GM12878 (cell line): ENCODE results near the gene MRPL23. TPM values are rescaled to one million over a fixed set of nuclear protein-coding genes. Genes with fewer than 3 reads are reported as not detected.

Source experiments
- ATAC-seq: fragments of 200-7000 bp; cut with Tn5 transposase; 3 replicates; pipeline ENCODE4 v1.9.1; 2020; ENCODE audit warnings: mild to moderate bottlenecking, moderate library complexity
- BruUV-seq: library from RNA; stranded (reverse); fragments of 400-500 nt; replicated peaks from 2 replicates; lab custom pipeline; 2021; lab: Mats Ljungman, UMichigan
- CTCF ChIA-PET: fragments of 300-600 bp; sonication (Branson Sonifier 250); formaldehyde crosslinking; extraction: SDS; loops from one replicate; lab custom pipeline; 2021; ENCODE audit warnings: inconsistent platforms; lab: Yijun Ruan, JAX
- POLR2A ChIA-PET: fragments of 350-600 bp; formaldehyde crosslinking; extraction: SDS; loops from one replicate; lab custom pipeline; 2021; ENCODE audit warnings: inconsistent platforms; lab: Charles Lee
- RAD21 ChIA-PET: fragments of 300-600 bp; sonication (Branson Sonifier 250); formaldehyde crosslinking; loops from one replicate; lab custom pipeline; 2023; ENCODE audit warnings: antibody characterized with exemption; ENCODE audit not compliant: unreplicated experiment; lab: Charles Lee
- SMC1A ChIA-PET: fragments of 300-600 bp; sonication (Branson Sonifier 250); formaldehyde crosslinking; loops from one replicate; lab custom pipeline; 2023; ENCODE audit not compliant: unreplicated experiment, uncharacterized antibody; lab: Charles Lee
- DNase-seq: peaks from one replicate; pipeline ENCODE4 v3.0.0-alpha.2; 2011; ENCODE audit warnings: low read depth, low spot score
- FAIRE-seq: peaks from 3 replicates; lab custom pipeline; 2011; peaks lifted over from hg19 to GRCh38; lab: Jason Lieb, UNC
- H2AFZ ChIP-seq: 2 replicates; pipeline ENCODE4 v1.6.0; 2011; ENCODE audit warnings: low read depth, low read length, control low read depth; ENCODE audit not compliant: control insufficient read depth
- H3K27ac ChIP-seq: 2 replicates; pipeline ENCODE4 v1.5.1; 2011; ENCODE audit warnings: control low read depth; ENCODE audit not compliant: control insufficient read depth, insufficient read depth
- H3K27me3 ChIP-seq, 2 experiments: replicated peaks in 1 of 2; 2 replicates each; pipeline versions ENCODE4 v1.6.0 to v1.6.1; 2011; ENCODE audit warnings: low read length in 1 of 2; ENCODE audit not compliant: control insufficient read depth in 2 of 2, insufficient read depth in 2 of 2
- H3K36me3 ChIP-seq, 2 experiments: 2 replicates each; pipeline ENCODE4 v1.5.1; 2011; ENCODE audit warnings: low read length in 1 of 2; ENCODE audit not compliant: control insufficient read depth in 2 of 2, insufficient read depth in 2 of 2
- H3K4me1 ChIP-seq: 2 replicates; pipeline ENCODE4 v1.6.1; 2011; ENCODE audit warnings: mild to moderate bottlenecking, low read length, moderate library complexity, mixed read lengths; ENCODE audit not compliant: control insufficient read depth, insufficient read depth
- H3K4me2 ChIP-seq: 2 replicates; pipeline ENCODE4 v1.6.0; 2011; ENCODE audit warnings: control low read depth; ENCODE audit not compliant: control insufficient read depth, insufficient read depth
- H3K4me3 ChIP-seq: fragments of 200-600 bp; sonication (generic); 2 replicates; pipeline ENCODE4 v1.5.1; 2016
- H3K79me2 ChIP-seq: 2 replicates; pipeline ENCODE4 v1.6.0; 2011; ENCODE audit warnings: low read length; ENCODE audit not compliant: control insufficient read depth, insufficient read depth
- H3K9ac ChIP-seq: 2 replicates; pipeline ENCODE4 v1.8.0; 2011; ENCODE audit warnings: low read length, control low read depth, mixed read lengths; ENCODE audit not compliant: control insufficient read depth, insufficient read depth
- H3K9me3 ChIP-seq: replicated peaks from 3 replicates; pipeline ENCODE4 v1.5.1; 2011; ENCODE audit warnings: mild to moderate bottlenecking, low read length; ENCODE audit not compliant: control insufficient read depth, insufficient read depth
- H4K20me1 ChIP-seq: 2 replicates; pipeline ENCODE4 v1.6.0; 2011; ENCODE audit not compliant: control insufficient read depth, insufficient read depth
- SUPT20H ChIP-seq: IDR thresholded peaks from 2 replicates; pipeline ENCODE4 v1.6.1; 2011; ENCODE audit warnings: low read depth, mild to moderate bottlenecking, low read length, moderate library complexity, borderline replicate concordance; ENCODE audit not compliant: control insufficient read depth
- TBL1XR1 ChIP-seq: IDR thresholded peaks from 2 replicates; pipeline ENCODE4 v1.6.1; 2012; ENCODE audit warnings: low read depth, low read length, improper control_type of control experiment
- WGBS: methylation state at CpG from one replicate; pipeline ENCODE4 v1.1.6; 2016; ENCODE audit warnings: low lambda C conversion rate; ENCODE audit not compliant: insufficient replicate concordance, insufficient coverage; ENCODE audit errors: missing lambda C conversion rate; 5-methylcytosine and 5-hydroxymethylcytosine counted together
- in situ Hi-C: fragments of 300-500 bp; cut with MboI; formaldehyde crosslinking; loops from 9 replicates; pipeline ENCODE4 v1.14.3; 2018; ENCODE audit warnings: mixed read lengths
- intact Hi-C: fragments of 100-400 bp; cut with micrococcal nuclease; formaldehyde crosslinking; loops from one replicate; pipeline ENCODE4 v1.14.2; 2022; ENCODE audit not compliant: unreplicated experiment
- polyA plus RNA-seq, 11 experiments: library from polyadenylated mRNA; depleted of rRNA in 4 of 11; unstranded in 6 of 11; stranded (reverse) in 5 of 11; fragments of >200 nt; fragmentation: Nextera tagmentation in 4 of 11; fragmentation: Illumina TruSeq in 1 of 11; extraction: Ambion mirVana in 4 of 11; extraction: Trizol in 1 of 11; gene quantifications; 1 replicate in 1 of 11; 2 replicates in 10 of 11; pipeline versions ENCODE4 v1.2.1 to v1.2.3, GENCODE V29; 2011 to 2016; ENCODE audit warnings: inconsistent platforms in 2 of 11, missing spikeins in 2 of 11, low read depth in 1 of 11
- total RNA-seq, 4 experiments: library from RNA; depleted of rRNA in 3 of 4; stranded (reverse); fragments of >200 nt in 3 of 4; fragmentation: Illumina TruSeq in 1 of 4; extraction: Trizol in 1 of 4; gene quantifications; 2 replicates each; pipeline versions ENCODE4 v1.2.1 to v1.2.3, GENCODE V29; 2013 to 2021
- TF ChIP-seq, protein P1 (sequence below): fragments of 450-650 bp; IDR thresholded peaks from 2 replicates; pipeline ENCODE4 v1.6.1; 2014; ENCODE audit warnings: mild to moderate bottlenecking

MRPL23 gene
- total and polyA plus RNA-seq, 10 of the 15 experiments (the other 5 are each of a cell fraction or from before 2014, with no cell fraction given) = 1.6 to 207 (median 126) TPM

DNA sequence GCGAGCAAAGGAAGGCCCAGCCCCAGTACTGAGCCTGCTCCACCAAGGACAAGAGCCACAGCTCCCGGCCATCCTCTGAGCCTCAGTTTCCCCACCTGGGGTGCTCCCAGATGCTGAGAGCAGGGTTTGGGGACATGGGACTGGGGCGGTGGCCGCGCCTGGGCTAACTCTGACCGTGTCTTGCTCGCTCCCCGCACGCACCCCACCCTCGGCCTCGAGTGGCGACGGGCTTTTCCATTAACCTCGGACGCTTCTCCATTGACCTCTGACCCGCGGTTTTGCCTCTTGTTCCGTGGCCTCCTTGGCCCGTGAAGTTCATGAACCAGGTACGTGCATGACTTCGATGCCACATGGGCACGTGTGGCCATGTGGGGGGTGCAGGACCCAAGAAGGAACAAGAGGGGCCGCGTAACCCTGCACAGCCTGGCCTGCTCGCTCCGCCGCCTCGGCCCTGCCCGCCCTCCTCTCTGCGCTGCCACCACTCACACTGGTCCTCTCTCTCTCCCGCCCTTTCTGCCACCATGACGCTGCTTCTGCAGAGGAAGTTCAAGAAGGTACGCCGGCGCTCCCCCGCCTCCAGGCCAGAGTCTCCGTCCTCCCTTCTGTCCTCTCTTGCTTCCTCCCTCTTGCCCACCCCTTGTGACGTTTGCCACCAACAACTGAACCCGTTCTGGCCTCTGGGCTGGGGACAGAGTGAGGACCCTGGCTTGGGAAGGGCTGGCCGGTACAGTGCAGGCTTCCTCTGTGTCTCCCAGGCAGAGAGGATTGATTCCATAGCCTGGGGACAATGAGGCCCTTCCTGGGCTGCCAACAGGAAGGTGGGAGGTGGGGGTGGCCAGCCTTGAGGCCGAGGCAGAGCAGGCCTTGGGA, 20.7 kb upstream of the MRPL23 start (continued):
- TF ChIP-seq, protein P1, sequence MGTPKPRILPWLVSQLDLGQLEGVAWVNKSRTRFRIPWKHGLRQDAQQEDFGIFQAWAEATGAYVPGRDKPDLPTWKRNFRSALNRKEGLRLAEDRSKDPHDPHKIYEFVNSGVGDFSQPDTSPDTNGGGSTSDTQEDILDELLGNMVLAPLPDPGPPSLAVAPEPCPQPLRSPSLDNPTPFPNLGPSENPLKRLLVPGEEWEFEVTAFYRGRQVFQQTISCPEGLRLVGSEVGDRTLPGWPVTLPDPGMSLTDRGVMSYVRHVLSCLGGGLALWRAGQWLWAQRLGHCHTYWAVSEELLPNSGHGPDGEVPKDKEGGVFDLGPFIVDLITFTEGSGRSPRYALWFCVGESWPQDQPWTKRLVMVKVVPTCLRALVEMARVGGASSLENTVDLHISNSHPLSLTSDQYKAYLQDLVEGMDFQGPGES = no peak
- no peak for TF ChIP-seq TBL1XR1

DNA sequence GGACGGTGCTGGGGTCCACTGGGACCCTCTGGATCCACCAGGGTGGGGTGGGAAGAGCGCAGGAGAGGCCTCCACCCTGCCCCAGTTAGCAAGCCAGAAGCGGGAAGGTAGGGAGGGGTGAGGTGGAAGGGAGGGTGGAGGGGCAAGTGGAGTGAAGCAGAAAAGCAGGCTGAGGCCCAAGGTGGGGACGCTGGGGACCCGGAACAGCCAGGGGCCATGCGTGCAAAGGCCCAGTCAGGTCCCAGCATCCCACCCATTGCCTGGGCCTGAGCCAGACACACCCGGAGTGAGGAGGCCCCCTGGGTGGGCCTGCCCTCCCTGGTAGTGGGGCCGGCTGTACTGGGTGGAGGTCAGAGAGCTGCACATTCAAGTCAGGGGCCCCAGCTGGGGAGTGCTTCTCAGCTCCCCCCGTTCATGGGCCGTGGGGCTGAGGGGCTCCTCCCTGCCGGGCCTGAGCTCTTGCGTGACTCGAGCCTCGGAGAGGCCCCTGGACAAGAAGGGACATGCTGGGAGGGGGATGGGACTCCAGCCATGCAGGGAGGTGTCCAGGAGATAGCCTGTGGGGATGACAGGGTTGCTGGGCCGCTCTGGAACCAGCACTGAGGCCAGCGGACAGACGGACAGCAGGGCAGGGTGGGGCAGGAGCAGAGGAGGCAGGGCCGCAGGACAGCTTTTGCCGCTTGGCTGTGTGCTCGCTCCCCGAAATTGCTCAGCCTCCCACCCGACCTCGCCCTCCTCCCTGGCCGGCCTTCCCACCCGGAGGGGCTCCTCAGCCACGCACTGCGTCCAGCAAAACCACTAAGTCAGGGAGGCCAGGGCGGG, 19.9 kb upstream of the MRPL23 start:
- Histone ChIP-seq H2AFZ (no peak overlapping the region), H3K4me2 (no peak overlapping the region), H3K36me3 (no peaks in the 10 kb centered on the region), H3K27me3 (no peaks in the 10 kb centered on the region; a peak in 2 of 4 replicates), H3K4me3 (no peak overlapping the region), H3K9ac (no peak overlapping the region), H3K27ac (no peak overlapping the region), H3K9me3 (no peaks in the 10 kb centered on the region), H3K79me2 (no peaks in the 10 kb centered on the region), H4K20me1 (no peaks in the 10 kb centered on the region), H3K4me1 (no peaks in the 10 kb centered on the region)
- no peak for ATAC-seq
- FAIRE-seq = no peak
- ChIA-PET POLR2A (no interaction called here), CTCF (no interaction called here), SMC1A (no interaction called here), RAD21 (no interaction called here)
- 35% methylated on average over 25 of the region's 28 CpGs for WGBS
- no peak for TF ChIP-seq SUPT20H
- in situ Hi-C loops (no loop called here), intact Hi-C loops (no loop called here)
- DNase-seq = no peak
- no TSS peak for BruUV-seq
